WERI-Rb-1 (cell line): ENCODE data around the gene MRPS11.
"Not testable (repeated sequence)": the region's sequence is repeated elsewhere in the genome, so short reads cannot be mapped to it uniquely, and the experiment has no call there.

Source experiments
- DNase-seq: peaks from one replicate; pipeline ENCODE4 v3.0.0-alpha.2; 2020
- H3K27ac ChIP-seq: fragments of 250-450 bp; sonication (Bioruptor Pico); 2 replicates; pipeline ENCODE4 v1.5.1; 2020; ENCODE audit warnings: mild to moderate bottlenecking, moderate library complexity
- H3K27me3 ChIP-seq: fragments of 250-450 bp; sonication (Bioruptor Pico); 2 replicates; pipeline ENCODE4 v1.5.1; 2021; ENCODE audit warnings: mild to moderate bottlenecking, low read depth, moderate library complexity; ENCODE audit not compliant: insufficient read depth, severe bottlenecking
- H3K36me3 ChIP-seq: fragments of 250-450 bp; sonication (Bioruptor Pico); 2 replicates; pipeline ENCODE4 v1.5.1; 2020; ENCODE audit warnings: mild to moderate bottlenecking, moderate library complexity
- H3K4me3 ChIP-seq: 2 replicates; pipeline ENCODE4 v1.5.1; 2011; ENCODE audit warnings: low read depth, mild to moderate bottlenecking, control low read depth, low read length
- H3K9me3 ChIP-seq: fragments of 250-450 bp; sonication (Bioruptor Pico); 2 replicates; pipeline ENCODE4 v1.5.1; 2021; ENCODE audit warnings: mild to moderate bottlenecking, moderate library complexity; ENCODE audit not compliant: severe bottlenecking
- CTCF ChIP-seq: IDR thresholded peaks from 2 replicates; pipeline ENCODE4 v1.5.1; 2011; ENCODE audit warnings: low read depth, mild to moderate bottlenecking, control low read depth, inconsistent platforms, low read length

Gene MRPS11

GRCh38 chr15:88512078-88512477, 44.6 kb downstream of the MRPS11 start:
- no peak for TF ChIP-seq CTCF
- no peaks in the 10 kb centered on the region for H3K27me3 ChIP-seq
- H3K9me3 ChIP-seq, result peaks cover 5% of the 10 kb centered on the region
- DNase-seq, result no peak
- peaks cover 15% of the 10 kb centered on the region; the same call in 1 of the 2 replicates for H3K36me3 ChIP-seq
- H3K4me3 ChIP-seq, result no peak overlapping the region
- H3K27ac ChIP-seq, result no peak overlapping the region

- no peak for TF ChIP-seq CTCF
These were observed 45.1 kb downstream of the MRPS11 start for GRCh38 chr15:88512601-88513000.

GRCh38 chr15:88513195-88513594, 45.7 kb downstream of the MRPS11 start:
- Histone ChIP-seq H3K36me3 (peaks cover 13% of the 10 kb centered on the region; the same call in 1 of the 2 replicates), H3K27me3 (no peaks in the 10 kb centered on the region), H3K27ac (no peak overlapping the region), H3K9me3 (no peaks in the 10 kb centered on the region), H3K4me3 (no peak overlapping the region)
- no peak for TF ChIP-seq CTCF
- DNase-seq, result no peak

More at GRCh38 chr15:88512601-88513000, 45.1 kb downstream of the MRPS11 start:
- no peak for DNase-seq
- Histone ChIP-seq H3K36me3 (peaks cover 13% of the 10 kb centered on the region; the same call in 1 of the 2 replicates), H3K27ac (no peak overlapping the region), H3K27me3 (no peaks in the 10 kb centered on the region), H3K4me3 (no peak overlapping the region), H3K9me3 (peaks cover 5% of the 10 kb centered on the region)

GRCh38 chr15:88518903-88519302, 51.4 kb downstream of the MRPS11 start:
- no peaks in the 10 kb centered on the region for H3K27me3 ChIP-seq
- no peak for TF ChIP-seq CTCF
- H3K4me3 ChIP-seq, result no peak overlapping the region
- peaks cover 3% of the 10 kb centered on the region for H3K9me3 ChIP-seq
- DNase-seq, result no peak
- H3K36me3 ChIP-seq, result 0 out of 2 replicates have a peak, but pooled peaks cover 5% of the 10 kb centered on the region
- no peak overlapping the region for H3K27ac ChIP-seq

- DNase-seq, H3K27me3 ChIP-seq, H3K4me3 ChIP-seq, H3K9me3 ChIP-seq, H3K27ac ChIP-seq: not testable (repeated sequence)
- H3K36me3 ChIP-seq, result peaks cover 29% of the 10 kb centered on the region
These were observed 56.6 kb downstream of the MRPS11 start for GRCh38 chr15:88524094-88524493.

- H3K27ac ChIP-seq, result no peak overlapping the region
- DNase-seq, result no peak
- no peak overlapping the region for H3K4me3 ChIP-seq
- H3K27me3 ChIP-seq, result no peaks in the 10 kb centered on the region
- no peak for TF ChIP-seq CTCF
- peaks cover 36% of the 10 kb centered on the region for H3K36me3 ChIP-seq
- peaks cover 6% of the 10 kb centered on the region for H3K9me3 ChIP-seq
These were observed 57.9 kb downstream of the MRPS11 start for GRCh38 chr15:88525418-88525817.
